ENCODE data around the gene STOML3.

Gene STOML3

GRCh38 chr13:38979891-38980749 is 10.5 kb downstream of the STOML3 start:
- CTCF ChIA-PET = interaction anchor here (1.5 kb wide), 1 partner anchor 13 kb away, joined by 3 read pairs; no protein-coding TSS in a partner anchor
- DNase-seq (ENCODE audit: low read depth, low spot score) = no peak
- POLR2A ChIA-PET = no interaction called here
- TF ChIP-seq, protein P1, sequence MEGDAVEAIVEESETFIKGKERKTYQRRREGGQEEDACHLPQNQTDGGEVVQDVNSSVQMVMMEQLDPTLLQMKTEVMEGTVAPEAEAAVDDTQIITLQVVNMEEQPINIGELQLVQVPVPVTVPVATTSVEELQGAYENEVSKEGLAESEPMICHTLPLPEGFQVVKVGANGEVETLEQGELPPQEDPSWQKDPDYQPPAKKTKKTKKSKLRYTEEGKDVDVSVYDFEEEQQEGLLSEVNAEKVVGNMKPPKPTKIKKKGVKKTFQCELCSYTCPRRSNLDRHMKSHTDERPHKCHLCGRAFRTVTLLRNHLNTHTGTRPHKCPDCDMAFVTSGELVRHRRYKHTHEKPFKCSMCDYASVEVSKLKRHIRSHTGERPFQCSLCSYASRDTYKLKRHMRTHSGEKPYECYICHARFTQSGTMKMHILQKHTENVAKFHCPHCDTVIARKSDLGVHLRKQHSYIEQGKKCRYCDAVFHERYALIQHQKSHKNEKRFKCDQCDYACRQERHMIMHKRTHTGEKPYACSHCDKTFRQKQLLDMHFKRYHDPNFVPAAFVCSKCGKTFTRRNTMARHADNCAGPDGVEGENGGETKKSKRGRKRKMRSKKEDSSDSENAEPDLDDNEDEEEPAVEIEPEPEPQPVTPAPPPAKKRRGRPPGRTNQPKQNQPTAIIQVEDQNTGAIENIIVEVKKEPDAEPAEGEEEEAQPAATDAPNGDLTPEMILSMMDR (IDR thresholded peaks at IDR 0.05; ENCODE audit: insufficient read depth, low read length, missing control alignments) = no peak
- no peak overlapping the region for H3K4me3 ChIP-seq (ENCODE audit: low read depth, low read length)

GRCh38 chr13:38970380-38971051 is 20.1 kb downstream of the STOML3 start:
- no peak overlapping the region for H3K4me3 ChIP-seq (ENCODE audit: low read depth, low read length)
- POLR2A ChIA-PET = no interaction called here
- TF ChIP-seq, protein P1 (IDR thresholded peaks at IDR 0.05; ENCODE audit: insufficient read depth, low read length, missing control alignments) = no peak
- CTCF ChIA-PET = no interaction called here
- no peak for DNase-seq (ENCODE audit: low read depth, low spot score)

- no peak overlapping the region for H3K4me3 ChIP-seq (ENCODE audit: low read depth, low read length)
- DNase-seq (ENCODE audit: low read depth, low spot score) = no peak
- ChIA-PET CTCF (interaction anchor here (0.6 kb wide), 1 partner anchor 699 kb away, joined by 3 read pairs; no protein-coding TSS in a partner anchor), POLR2A (no interaction called here)
- TF ChIP-seq, protein P1 (IDR thresholded peaks at IDR 0.05; ENCODE audit: insufficient read depth, low read length, missing control alignments) = no peak
Measured at GRCh38 chr13:38969187-38969586, 21.4 kb downstream of the STOML3 start.

DNA sequence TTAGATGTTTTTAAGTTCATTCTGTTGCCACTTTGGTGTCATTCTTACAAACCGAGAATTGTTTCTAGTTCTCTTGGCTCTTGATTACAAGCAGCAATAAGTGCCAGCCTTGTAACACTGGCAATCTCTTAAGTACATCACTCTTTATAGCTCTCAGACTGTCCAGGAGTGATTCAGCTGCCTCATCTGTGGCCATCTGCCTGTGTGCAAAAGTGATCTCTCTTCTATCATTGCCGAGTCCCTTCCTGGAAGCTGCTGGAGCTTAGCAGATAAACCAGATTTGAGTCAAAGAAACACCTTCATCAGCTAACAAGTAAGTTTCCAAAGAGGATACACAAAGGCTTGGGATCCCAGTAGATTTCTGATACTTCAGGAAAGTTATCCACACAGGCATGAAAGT is 23.2 kb downstream of the STOML3 start:
- POLR2A ChIA-PET = no interaction called here
- H3K4me3 ChIP-seq (ENCODE audit: low read depth, low read length) = no peak overlapping the region
- no peak for DNase-seq (ENCODE audit: low read depth, low spot score)
- CTCF ChIA-PET = no interaction called here
- TF ChIP-seq, protein P1 (IDR thresholded peaks at IDR 0.05; ENCODE audit: insufficient read depth, low read length, missing control alignments) = no peak

- CTCF ChIA-PET = no interaction called here
- DNase-seq (ENCODE audit: low read depth, low spot score) = no peak
- TF ChIP-seq, protein P1 (IDR thresholded peaks at IDR 0.05; ENCODE audit: insufficient read depth, low read length, missing control alignments) = no peak
- H3K4me3 ChIP-seq (ENCODE audit: low read depth, low read length) = no peak overlapping the region
- POLR2A ChIA-PET = no interaction called here
Measured at GRCh38 chr13:38965281-38965680, 25.4 kb downstream of the STOML3 start.

GRCh38 chr13:38960175-38960574 is 30.5 kb downstream of the STOML3 start:
- ChIA-PET POLR2A (no interaction called here), CTCF (no interaction called here)
- H3K4me3 ChIP-seq (ENCODE audit: low read depth, low read length) = no peak overlapping the region
- DNase-seq (ENCODE audit: low read depth, low spot score) = no peak
- TF ChIP-seq, protein P1 (IDR thresholded peaks at IDR 0.05; ENCODE audit: insufficient read depth, low read length, missing control alignments) = no peak
